Hepatocyte (in vitro differentiated cells): ENCODE data around the gene KCNMB1.

Source experiments
- CTCF ChIP-seq: fragments of 200-600 bp; sonication (generic); IDR thresholded peaks from 2 replicates; pipeline ENCODE4 v1.5.1; 2016; ENCODE audit warnings: antibody characterized with exemption, mild to moderate bottlenecking; ENCODE audit not compliant: poor library complexity
- EZH2 ChIP-seq: fragments of 200-600 bp; sonication (generic); IDR thresholded peaks from 2 replicates; pipeline ENCODE4 v1.6.1; 2016; ENCODE audit warnings: antibody characterized with exemption, mild to moderate bottlenecking, borderline replicate concordance

GRCh38 chr5:170332058-170332457, 57.1 kb downstream of the KCNMB1 start:
- no peak for TF ChIP-seq CTCF
- no peak for TF ChIP-seq EZH2
